Activated CD8-positive, alpha-beta memory T cell treated with anti-CD3 and anti-CD28 coated beads for 36 hours (primary cell): Measurements from ENCODE around the gene SLC23A2. TPM values are rescaled to one million over a fixed set of nuclear protein-coding genes. Genes with fewer than 3 reads are reported as not detected.

Experiments
- CTCF ChIA-PET: fragments of 350-600 bp; sonication (Branson Sonifier 250); formaldehyde crosslinking; loops from one replicate; lab custom pipeline; 2021; ENCODE audit warnings: antibody characterized with exemption; lab: Charles Lee
- POLR2A ChIA-PET: fragments of 350-600 bp; sonication (Branson Sonifier 250); formaldehyde crosslinking; loops from one replicate; lab custom pipeline; 2021; ENCODE audit warnings: antibody characterized with exemption; lab: Charles Lee
- total RNA-seq, 2 experiments: library from RNA; stranded (reverse); gene quantifications; one replicate each; pipeline ENCODE4 v1.2.3, GENCODE V29; 2021

Gene SLC23A2
- total RNA-seq, 2 experiments from 2014 or later, result 22.3 to 22.9 TPM

DNA sequence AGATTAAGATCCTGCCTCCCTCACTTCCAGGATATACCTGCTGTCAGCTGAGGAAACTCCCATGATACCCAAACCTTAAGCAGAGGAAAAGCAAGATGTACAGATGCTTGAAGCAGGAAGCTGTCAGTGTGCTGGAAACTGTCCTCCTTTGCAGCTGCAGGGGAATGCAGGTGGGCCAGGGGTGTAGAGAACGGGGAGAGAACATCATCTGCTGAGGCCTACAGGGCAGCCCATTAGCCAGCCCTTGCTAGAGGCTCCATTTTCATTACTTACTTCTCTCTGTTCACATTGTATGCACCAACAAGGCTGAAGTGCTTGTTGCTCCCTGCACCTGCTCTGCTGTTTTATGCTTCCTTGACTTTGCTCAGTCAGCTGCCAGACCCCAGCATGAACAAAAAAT, 160.5 kb downstream of the SLC23A2 start:
- POLR2A ChIA-PET, result no interaction called here
- CTCF ChIA-PET, result no interaction called here

DNA sequence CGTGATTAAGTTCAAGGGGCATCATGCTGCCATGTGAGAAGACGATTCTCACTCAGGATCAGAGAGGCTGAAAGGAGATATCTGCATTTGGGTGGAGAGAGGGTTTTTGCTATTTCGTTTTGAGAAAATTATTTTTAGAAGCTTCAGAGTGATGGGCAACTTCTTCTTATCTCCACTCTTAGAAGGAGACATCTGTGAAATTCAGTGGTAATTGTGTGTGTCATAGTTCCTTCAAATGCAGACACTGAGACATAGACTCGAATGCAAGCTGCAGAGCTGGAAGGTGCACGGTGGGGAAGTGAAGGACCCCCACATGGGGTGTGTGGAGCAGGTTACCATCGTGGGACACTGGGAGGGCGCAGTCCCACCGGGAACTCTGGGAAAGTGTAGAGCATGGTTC, 162.8 kb downstream of the SLC23A2 start:
- POLR2A ChIA-PET, result no interaction called here
- CTCF ChIA-PET, result no interaction called here

DNA sequence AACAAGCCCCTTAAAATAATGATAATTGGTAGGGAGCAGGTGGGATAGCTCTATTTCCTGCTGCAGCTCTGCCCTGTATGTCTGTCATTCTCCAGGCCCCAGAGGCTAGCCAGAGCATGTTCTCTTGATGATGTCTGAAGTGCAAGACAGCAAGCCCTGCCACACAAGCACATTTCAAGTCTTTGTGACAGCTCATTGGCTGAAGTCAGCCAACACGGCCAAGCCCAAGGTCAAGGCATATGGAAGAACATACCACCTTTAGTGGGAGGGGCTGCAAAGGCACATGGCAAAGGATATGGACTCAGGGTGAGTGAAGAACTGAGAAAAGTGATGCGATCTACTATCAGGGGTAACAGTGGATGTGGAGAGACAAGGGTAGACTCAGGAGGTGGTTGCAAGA, 163.6 kb downstream of the SLC23A2 start:
- CTCF ChIA-PET, result interaction anchor here (1.1 kb wide), 1 partner anchor 22 kb away, joined by 3 read pairs; no protein-coding TSS in a partner anchor
- POLR2A ChIA-PET, result no interaction called here

GRCh38 chr20:4836935-4837334, 164.4 kb downstream of the SLC23A2 start:
- ChIA-PET CTCF (interaction anchor here (1.1 kb wide), 1 partner anchor 21 kb away, joined by 3 read pairs; no protein-coding TSS in a partner anchor), POLR2A (no interaction called here)

- ChIA-PET POLR2A (no interaction called here), CTCF (no interaction called here)
These were observed 164.8 kb downstream of the SLC23A2 start for GRCh38 chr20:4836473-4836872.

DNA sequence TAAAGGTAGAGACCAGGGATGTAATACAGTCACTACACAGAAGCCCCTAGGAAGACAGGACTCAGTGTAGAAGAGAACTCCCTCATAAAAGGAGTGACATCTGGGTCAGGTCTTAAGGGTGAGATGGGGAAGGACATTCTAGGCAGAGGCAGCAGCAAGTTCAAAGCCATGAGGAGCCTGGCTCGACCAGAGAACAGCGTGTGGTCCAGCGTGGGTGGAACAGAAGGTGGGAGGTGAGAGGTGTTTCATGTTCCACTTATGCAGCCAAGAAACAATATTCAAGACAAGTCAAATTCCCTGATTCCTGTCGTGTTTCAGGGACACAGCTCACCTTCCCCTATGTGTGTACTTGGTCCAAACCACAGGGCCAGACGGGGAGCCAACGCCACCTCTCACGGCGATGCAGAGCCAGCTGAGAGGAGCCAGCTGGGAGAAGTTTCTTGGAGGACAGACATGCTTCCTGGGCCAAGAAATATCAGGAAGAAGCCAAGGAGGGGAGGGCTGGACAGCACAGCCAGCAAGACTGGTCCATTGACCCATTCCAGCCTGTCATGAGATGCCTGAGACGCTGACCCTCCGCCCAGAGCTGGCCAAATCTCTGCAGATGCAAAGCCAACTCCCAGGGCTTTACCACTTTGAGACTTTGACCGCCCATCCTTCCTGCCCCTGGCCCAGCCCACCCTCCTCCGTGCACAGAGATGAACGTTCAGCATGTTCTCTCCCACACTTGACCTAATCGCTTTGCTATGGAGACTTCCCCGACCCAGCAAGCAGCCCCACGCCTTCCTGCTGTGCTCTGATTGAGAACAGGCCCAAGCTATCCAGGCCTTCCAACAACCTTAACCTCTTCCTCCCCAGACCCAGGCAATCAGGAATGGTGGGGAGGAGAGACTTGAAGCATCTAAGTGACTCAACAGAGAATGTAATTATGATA, 165.8 kb downstream of the SLC23A2 start:
- ChIA-PET CTCF (no interaction called here), POLR2A (no interaction called here)

GRCh38 chr20:4833074-4833728, 168.1 kb downstream of the SLC23A2 start:
- POLR2A ChIA-PET, result no interaction called here
- CTCF ChIA-PET, result interaction anchor here (1.2 kb wide), 1 partner anchor 99 kb away, joined by 3 read pairs; no protein-coding TSS in a partner anchor

DNA sequence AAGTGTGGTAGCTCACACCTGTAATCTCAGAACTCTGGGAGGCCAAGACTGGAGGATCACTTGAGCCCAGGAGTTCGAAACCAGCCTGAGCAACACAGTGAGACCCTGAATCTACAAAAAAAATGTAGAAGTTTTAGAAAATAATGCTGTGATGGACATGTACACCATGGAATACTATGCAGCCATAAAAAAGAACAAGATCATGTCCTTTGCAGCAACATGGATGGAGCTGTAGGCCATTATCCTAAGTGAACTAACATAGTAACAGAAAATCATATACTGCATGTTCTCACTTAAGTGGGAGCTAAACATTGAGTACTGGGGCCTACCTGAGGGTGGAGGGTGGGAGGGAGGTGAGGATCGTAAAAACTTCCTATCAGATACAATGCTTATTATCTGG, 168.8 kb downstream of the SLC23A2 start:
- ChIA-PET POLR2A (no interaction called here), CTCF (interaction anchor here (1.2 kb wide), 1 partner anchor 98 kb away, joined by 3 read pairs; no protein-coding TSS in a partner anchor)

DNA sequence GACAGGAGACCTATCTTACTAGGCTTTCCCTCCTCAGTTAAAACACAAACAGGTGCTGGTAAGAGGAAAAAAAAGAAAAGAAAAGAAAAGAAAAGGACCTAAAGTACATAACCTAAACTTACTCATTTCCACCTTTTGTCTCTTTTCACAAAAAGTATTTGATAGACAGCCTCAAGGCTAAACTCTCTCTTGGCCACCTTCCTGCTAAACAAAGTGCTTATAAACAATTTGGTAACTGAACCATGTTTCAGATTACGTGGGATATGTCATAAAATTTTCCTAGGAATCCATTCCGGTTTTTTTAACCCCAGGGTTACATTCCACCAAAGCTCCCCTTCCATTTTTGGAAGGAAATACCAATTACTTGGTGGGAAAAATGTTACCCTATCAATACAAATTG, 170.6 kb downstream of the SLC23A2 start:
- ChIA-PET POLR2A (interaction anchor here (0.5 to 0.7 kb wide), 2 partner anchors 19 to 439 kb away, joined by 3 read pairs; no protein-coding TSS in a partner anchor), CTCF (no interaction called here)

GRCh38 chr20:4830259-4830658, 171.1 kb downstream of the SLC23A2 start:
- CTCF ChIA-PET, result no interaction called here
- POLR2A ChIA-PET, result interaction anchor here (0.5 to 0.7 kb wide), 2 partner anchors 19 to 440 kb away, joined by 3 read pairs; no protein-coding TSS in a partner anchor

DNA sequence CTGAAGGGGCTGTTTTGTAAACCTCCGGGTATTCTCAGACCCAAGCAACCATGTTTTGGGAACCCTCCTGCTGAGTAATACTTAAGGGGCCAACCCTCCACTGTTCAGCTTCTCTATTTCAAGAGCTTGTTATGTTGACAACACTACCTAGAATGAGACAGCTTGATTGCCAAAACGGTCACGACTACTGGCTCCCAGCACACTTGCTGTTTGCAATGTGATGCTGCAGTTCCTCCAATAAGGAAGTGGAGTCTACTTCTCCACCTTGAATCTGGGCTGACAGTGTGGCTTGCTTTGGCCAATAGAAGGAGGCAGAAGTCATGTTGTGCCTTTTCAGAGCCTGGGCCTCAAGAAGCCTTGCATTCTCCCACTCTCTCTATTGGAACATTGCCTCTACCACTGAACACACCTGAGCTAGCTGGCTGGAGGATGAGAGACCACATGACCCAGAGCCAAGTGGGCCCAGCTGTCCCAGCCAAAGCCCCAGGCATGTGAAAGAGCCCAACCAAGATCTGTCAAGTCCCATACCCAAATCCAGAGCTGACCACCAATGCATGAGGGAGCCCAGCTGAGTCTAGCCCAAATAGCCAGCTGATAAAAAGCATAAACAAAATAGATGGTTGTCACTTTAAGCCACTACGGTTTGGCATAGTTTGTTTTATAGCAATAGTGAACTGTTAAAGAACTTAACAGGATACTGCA, 171.6 kb downstream of the SLC23A2 start:
- ChIA-PET CTCF (interaction anchor here (0.5 kb wide), 1 partner anchor 182 kb away, joined by 3 read pairs; no protein-coding TSS in a partner anchor), POLR2A (interaction anchor here (0.7 kb wide), 1 partner anchor 440 kb away, joined by 3 read pairs; no protein-coding TSS in a partner anchor)

GRCh38 chr20:4828830-4829513, 172.3 kb downstream of the SLC23A2 start:
- CTCF ChIA-PET, result interaction anchor here (0.5 kb wide), 1 partner anchor 183 kb away, joined by 3 read pairs; no protein-coding TSS in a partner anchor

GRCh38 chr20:4821590-4821989, 179.7 kb downstream of the SLC23A2 start:
- ChIA-PET CTCF (no interaction called here), POLR2A (no interaction called here)

More at GRCh38 chr20:4828830-4829513, 172.3 kb downstream of the SLC23A2 start:
- POLR2A ChIA-PET, result no interaction called here

- CTCF ChIA-PET, result no interaction called here
- POLR2A ChIA-PET, result no interaction called here
These were observed 180.3 kb downstream of the SLC23A2 start for GRCh38 chr20:4820806-4821518.

GRCh38 chr20:4819901-4820300, 181.4 kb downstream of the SLC23A2 start:
- POLR2A ChIA-PET, result no interaction called here
- CTCF ChIA-PET, result interaction anchor here (1.0 kb wide), 1 partner anchor 24 kb away, joined by 3 read pairs; no protein-coding TSS in a partner anchor

GRCh38 chr20:4817230-4817671, 184.1 kb downstream of the SLC23A2 start:
- POLR2A ChIA-PET, result no interaction called here
- CTCF ChIA-PET, result interaction anchor here (0.6 kb wide), 1 partner anchor 29 kb away, joined by 3 read pairs; no protein-coding TSS in a partner anchor

DNA sequence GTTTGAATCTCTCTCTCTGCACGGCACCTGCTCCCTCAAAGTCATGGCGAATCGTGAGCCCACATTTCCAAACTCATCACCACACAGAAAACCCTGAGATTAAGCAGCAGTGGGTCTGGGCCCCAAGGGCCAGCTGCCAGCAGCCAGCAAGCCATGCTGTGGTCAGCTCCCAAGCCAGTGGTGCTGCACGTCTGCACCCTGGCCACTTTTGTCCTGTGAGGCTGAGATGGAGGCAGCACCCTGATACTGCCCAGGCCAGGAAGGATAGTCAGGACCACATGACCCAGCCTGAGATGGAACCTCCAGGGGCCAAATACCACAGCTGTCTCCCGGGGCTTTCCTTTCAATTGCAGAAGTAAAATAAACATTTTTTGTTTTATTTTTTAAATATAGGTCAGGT, 185.7 kb downstream of the SLC23A2 start:
- CTCF ChIA-PET, result interaction anchor here (1.0 to 1.4 kb wide), 2 partner anchors 19 to 22 kb away, joined by 3 to 5 read pairs; no protein-coding TSS in a partner anchor

More for the DNA sequence above, 185.7 kb downstream of the SLC23A2 start:
- POLR2A ChIA-PET, result interaction anchor here (0.6 to 2.0 kb wide), 2 partner anchors 20 to 311 kb away, joined by 4 to 5 read pairs; partner anchors contain the start of gene CDS2
